ENCODE data around the gene EPHB6.

DNA sequence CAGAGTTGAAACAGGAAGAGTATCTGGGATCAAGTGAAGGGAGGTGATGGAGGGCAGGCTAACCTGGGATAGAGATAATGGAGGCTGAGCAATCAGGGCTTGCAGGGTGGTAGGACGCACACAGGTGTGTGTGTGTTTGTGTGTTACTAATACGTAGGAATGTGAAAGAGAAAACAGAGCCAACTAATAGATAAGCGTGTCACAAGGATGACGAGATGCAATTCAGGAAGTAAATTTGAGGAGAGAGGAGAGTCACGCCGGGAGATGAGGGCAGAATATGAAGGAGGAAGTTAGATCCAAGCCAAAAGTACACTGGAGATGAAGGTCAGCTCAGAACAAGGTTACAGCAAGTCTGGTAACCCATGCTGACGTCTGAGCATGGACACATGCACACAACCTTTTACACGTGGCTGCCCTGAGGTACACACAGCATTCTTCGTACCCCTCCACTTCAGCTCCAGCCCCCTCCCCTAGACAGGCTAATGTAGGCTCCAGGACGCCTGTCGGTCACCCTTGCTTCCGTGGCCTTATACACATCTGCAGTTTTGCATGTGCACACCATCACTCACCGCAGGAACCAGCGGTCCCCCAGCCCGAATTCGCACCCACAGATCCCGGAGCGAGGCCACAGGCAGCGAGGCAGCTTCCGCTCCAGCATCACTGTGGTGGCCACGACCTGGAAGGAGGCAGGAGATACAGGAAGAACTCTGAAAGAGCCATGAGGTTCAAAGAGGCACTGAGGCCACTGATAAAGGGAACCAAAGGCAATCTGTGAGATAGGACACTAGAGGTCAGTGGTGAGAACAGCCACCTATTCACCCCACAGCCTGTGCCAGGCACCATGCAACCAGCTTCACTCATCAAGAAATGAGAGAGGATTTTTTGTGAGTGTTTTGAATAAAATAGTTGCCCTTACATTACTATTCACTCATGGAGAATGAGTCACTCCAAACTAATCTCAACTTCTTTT lies 54.3 kb downstream of the EPHB6 start:
- TF ChIP-seq EZH2 (IDR thresholded peaks at IDR 0.05) (no peak), POLR2AphosphoS5 (IDR thresholded peaks at IDR 0.05; ENCODE audit: borderline replicate concordance, low read depth, low read length) (no peak)

Measured in SK-N-MC (cell line).